GM19240 (cell line): ENCODE data around the gene NR4A1.
"Not testable (repeated sequence)": the region's sequence is repeated elsewhere in the genome, so short reads cannot be mapped to it uniquely, and the experiment has no call there.

Source experiments
- DNase-seq: peaks from one replicate; pipeline ENCODE4 v3.0.0; 2011; ENCODE audit warnings: low spot score; ENCODE audit not compliant: insufficient read length

Gene NR4A1

GRCh38 chr12:52097045-52097666 is 45.9 kb downstream of the NR4A1 start:
- no peak for DNase-seq

GRCh38 chr12:52104431-52105089 is 53.3 kb downstream of the NR4A1 start:
- DNase-seq, result not testable (repeated sequence)
